Left renal cortex interstitium (tissue), 4 donors: ENCODE data around the gene CEACAM18. TPM values are rescaled to one million over a fixed set of nuclear protein-coding genes. Genes with fewer than 3 reads are reported as not detected.

Experiments
- DNase-seq, 4 donors: peaks; one replicate each; pipeline ENCODE4 v3.0.0-alpha.2; 2013; ENCODE audit warnings: low read depth in 4 of 4, low spot score in 2 of 4, missing footprints in 1 of 4
- polyA plus RNA-seq, 4 donors: library from polyadenylated mRNA; unstranded; fragments of 120-200 nt; gene quantifications; one replicate each; pipeline ENCODE4 v1.2.1, GENCODE V29; 2013; ENCODE audit not compliant: insufficient read length in 4 of 4

CEACAM18 gene
- polyA plus RNA-seq, 4 donors: not detected

- no peak for DNase-seq
Measured at GRCh38 chr19:51524666-51525264, 46.4 kb downstream of the CEACAM18 start.

GRCh38 chr19:51525651-51526050 is 47.3 kb downstream of the CEACAM18 start:
- no peak for DNase-seq

- DNase-seq: no peak
Measured at GRCh38 chr19:51529301-51529700, 51.0 kb downstream of the CEACAM18 start.

- DNase-seq: no peak
Measured at GRCh38 chr19:51530616-51531015, 52.3 kb downstream of the CEACAM18 start.

- DNase-seq: no peak
Measured at GRCh38 chr19:51531349-51532315, 53.3 kb downstream of the CEACAM18 start, which contains the start of gene SIGLEC6. TSS of gene SIGLEC6 (minus strand) at chr19:51531670. CDS start at chr19:51531648, 22 bp downstream.

GRCh38 chr19:51535535-51535934 is 57.2 kb downstream of the CEACAM18 start:
- DNase-seq: no peak

- DNase-seq: no peak
Measured at GRCh38 chr19:51539821-51540366, 61.6 kb downstream of the CEACAM18 start.

Other genes starting within 250 kb of the CEACAM18 start
- not detected for gene SIGLECL1, start 227.5 kb upstream of the CEACAM18 start, polyA plus RNA-seq
- 1 to 10 TPM; 2.9 to 4.5 (median 4.2) TPM for gene IGLON5, start 166.9 kb upstream of the CEACAM18 start, polyA plus RNA-seq
- 1 to 10 TPM; 4.2 to 5.6 (median 4.6) TPM for gene VSIG10L, start 136.4 kb upstream of the CEACAM18 start, polyA plus RNA-seq
- 100 to 1,000 TPM; 130 to 152 (median 143) TPM for gene ETFB, start 112.2 kb upstream of the CEACAM18 start, polyA plus RNA-seq
- 1 to 10 TPM in 3 of 4 donors, under 1 TPM in 1; 0.99 to 2.9 (median 2.1) TPM for gene CLDND2, start 109.5 kb upstream of the CEACAM18 start, polyA plus RNA-seq
- 1 to 10 TPM in 3 of 4 donors, under 1 TPM in 1; 0.90 to 2.7 (median 2.0) TPM for gene NKG7, start 105.9 kb upstream of the CEACAM18 start, polyA plus RNA-seq
- gene LIM2, start 90.6 kb upstream of the CEACAM18 start, polyA plus RNA-seq: under 1 TPM; 0.25 to 0.40 (median 0.32) TPM
- gene C19orf84, start 87.9 kb upstream of the CEACAM18 start, polyA plus RNA-seq: under 1 TPM in 3 of 4 donors, not detected in 1; 0.10 to 0.22 (median 0.16) TPM
- gene SIGLEC10, start 60.9 kb upstream of the CEACAM18 start, polyA plus RNA-seq: 1 to 10 TPM in 2 of 4 donors, under 1 TPM in 2; 0.76 to 2.1 (median 1.2) TPM
- gene SIGLEC8, start 20.1 kb upstream of the CEACAM18 start, polyA plus RNA-seq: under 1 TPM in 2 of 4 donors, not detected in 2; 0.04 to 0.07 TPM
- under 1 TPM in 3 of 4 donors, not detected in 1; 0.07 to 0.40 (median 0.08) TPM for gene SIGLEC12, start 23.3 kb downstream of the CEACAM18 start, polyA plus RNA-seq
- gene SIGLEC6, start 53.1 kb downstream of the CEACAM18 start, polyA plus RNA-seq: under 1 TPM; 0.10 to 0.52 (median 0.18) TPM
- gene ZNF175, start 92.7 kb downstream of the CEACAM18 start, polyA plus RNA-seq: 10 to 100 TPM; 16.8 to 17.7 (median 17.2) TPM
- gene SIGLEC5, start 151.9 kb downstream of the CEACAM18 start, polyA plus RNA-seq: under 1 TPM in 2 of 4 donors, not detected in 2; 0.25 to 0.33 TPM
- 1 to 10 TPM in 2 of 4 donors, under 1 TPM in 1, not detected in 1; 0.94 to 1.1 (median 1.1) TPM for gene SIGLEC14, start 168.3 kb downstream of the CEACAM18 start, polyA plus RNA-seq
- 10 to 100 TPM; 12.2 to 31.1 (median 21.8) TPM for gene SPACA6, start 214.8 kb downstream of the CEACAM18 start, polyA plus RNA-seq
- gene HAS1, start 245.5 kb downstream of the CEACAM18 start, polyA plus RNA-seq: under 1 TPM in 2 of 4 donors, not detected in 2; 0.07 TPM